Astrocyte of the spinal cord (primary cell): ENCODE data around the gene IFI27L2.
A peak's percentile ranks its signal among the peaks of the same experiment; 100 is the strongest.

Source experiments
- DNase-seq: peaks from one replicate; pipeline ENCODE4 v3.0.0; 2011; ENCODE audit warnings: low read depth, low spot score
- H3K4me3 ChIP-seq: 2 replicates; pipeline ENCODE4 v1.5.1; 2011; ENCODE audit warnings: low read depth, mild to moderate bottlenecking, low read length, moderate library complexity
- in situ Hi-C: cut with HindIII; loops from 2 replicates; pipeline ENCODE4 v1.10.0; 2017; ENCODE audit warnings: low sequenced_read_pairs
- TF ChIP-seq, protein P1 (sequence below): IDR thresholded peaks from 2 replicates; pipeline ENCODE4 v1.5.1; 2012; ENCODE audit warnings: low read depth, mild to moderate bottlenecking, low read length, inconsistent platforms

The IFI27L2 gene

DNA sequence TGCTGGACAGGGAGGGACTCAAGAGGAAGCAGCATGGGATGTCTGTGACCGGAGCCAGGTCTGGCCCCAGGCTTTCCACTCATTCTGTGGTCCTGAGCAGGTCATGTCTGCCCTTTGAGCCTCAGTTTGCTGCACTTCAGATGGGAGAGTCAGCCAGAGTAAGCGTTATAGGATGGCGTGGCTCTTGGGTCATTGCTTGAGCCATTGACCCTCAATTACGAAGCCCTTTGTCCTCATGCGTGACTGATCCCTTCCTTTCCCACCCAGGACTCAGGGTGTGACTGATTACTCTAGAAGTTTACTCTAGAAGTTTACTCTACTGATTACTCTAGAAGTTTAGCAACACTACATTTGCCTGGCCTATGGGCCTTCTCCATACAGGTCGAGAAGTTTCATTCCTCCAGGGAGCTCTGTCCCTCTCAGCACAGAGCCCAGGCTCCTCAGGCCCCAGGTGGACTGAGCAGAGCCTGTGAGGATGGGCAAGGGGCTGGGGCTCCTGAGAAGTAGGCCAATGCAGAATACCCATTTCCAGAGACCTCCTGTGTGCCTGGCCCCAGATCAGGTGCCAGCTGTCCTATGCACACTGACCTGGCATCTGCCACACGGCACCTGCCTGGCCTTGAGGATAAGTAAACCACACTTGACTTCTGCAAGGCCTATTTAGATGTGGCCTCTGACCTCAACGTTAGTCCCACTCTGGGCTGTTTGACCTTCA is 26.5 kb downstream of the IFI27L2 start:
- TF ChIP-seq, protein P1, sequence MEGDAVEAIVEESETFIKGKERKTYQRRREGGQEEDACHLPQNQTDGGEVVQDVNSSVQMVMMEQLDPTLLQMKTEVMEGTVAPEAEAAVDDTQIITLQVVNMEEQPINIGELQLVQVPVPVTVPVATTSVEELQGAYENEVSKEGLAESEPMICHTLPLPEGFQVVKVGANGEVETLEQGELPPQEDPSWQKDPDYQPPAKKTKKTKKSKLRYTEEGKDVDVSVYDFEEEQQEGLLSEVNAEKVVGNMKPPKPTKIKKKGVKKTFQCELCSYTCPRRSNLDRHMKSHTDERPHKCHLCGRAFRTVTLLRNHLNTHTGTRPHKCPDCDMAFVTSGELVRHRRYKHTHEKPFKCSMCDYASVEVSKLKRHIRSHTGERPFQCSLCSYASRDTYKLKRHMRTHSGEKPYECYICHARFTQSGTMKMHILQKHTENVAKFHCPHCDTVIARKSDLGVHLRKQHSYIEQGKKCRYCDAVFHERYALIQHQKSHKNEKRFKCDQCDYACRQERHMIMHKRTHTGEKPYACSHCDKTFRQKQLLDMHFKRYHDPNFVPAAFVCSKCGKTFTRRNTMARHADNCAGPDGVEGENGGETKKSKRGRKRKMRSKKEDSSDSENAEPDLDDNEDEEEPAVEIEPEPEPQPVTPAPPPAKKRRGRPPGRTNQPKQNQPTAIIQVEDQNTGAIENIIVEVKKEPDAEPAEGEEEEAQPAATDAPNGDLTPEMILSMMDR: no peak
- DNase-seq: no peak
- H3K4me3 ChIP-seq: no peak overlapping the region
- in situ Hi-C loops: no loop called here

DNA sequence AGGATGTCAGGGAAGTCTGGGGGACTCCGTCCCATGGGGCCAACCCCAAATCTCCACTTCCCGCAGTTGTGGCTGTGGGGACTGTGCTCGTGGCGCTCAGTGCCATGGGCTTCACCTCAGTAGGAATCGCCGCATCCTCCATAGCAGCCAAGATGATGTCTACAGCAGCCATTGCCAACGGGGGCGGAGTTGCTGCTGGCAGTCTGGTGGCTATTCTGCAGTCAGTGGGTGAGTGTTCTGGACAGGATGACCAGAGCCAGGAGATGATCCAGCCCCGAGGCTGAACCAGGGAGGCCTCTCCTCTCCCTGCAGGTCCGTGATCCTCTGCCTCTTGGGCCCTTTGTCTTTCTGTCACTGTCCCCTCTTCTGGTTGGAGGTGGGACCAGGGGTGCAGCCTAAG is 27.7 kb downstream of the IFI27L2 start:
- TF ChIP-seq, protein P1: no peak
- H3K4me3 ChIP-seq: no peak overlapping the region
- in situ Hi-C loops: no loop called here
- no peak for DNase-seq

DNA sequence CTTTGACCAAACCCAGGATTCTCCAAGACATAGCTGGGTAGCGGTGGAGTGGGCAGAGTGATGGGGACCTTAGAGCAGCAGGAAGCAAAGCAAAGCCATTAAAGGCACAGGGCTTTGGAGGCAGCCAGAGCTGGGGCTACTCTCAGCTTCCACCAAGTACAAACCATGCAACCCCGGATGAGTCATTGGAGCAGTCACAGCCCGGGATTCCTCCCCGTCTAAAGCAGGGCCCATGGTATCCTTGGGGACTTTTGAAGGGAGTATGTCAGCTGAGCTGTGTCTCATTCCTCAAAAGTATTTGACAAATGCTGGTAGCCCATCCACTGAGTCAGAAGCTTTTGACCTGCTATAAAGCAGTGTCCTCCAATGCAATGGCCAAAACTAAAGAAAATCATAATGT is 28.6 kb downstream of the IFI27L2 start:
- in situ Hi-C loops: no loop called here
- H3K4me3 ChIP-seq: no peak overlapping the region
- TF ChIP-seq, protein P1: no peak
- peak; percentile 57 for DNase-seq

DNA sequence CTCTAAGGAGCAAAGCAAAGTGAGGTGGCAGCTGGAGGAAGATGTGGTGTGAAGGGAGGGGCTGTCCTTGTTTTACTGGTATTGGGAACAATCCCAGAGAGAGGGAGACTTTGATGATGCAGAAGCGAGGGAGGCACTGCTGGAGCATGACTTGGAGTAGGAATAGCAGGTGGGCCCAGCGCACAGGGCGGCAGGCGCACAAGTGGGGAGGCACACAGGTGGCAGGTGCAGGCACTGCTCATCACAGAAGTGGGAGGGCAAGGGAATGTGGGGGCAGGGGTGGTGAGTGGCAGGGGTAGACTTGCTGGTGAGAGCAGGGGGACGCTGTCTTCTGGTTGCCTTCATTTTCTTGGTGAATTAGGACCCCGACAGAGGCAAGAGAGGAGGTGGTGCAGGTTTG is 30.4 kb downstream of the IFI27L2 start:
- TF ChIP-seq, protein P1: no peak
- DNase-seq: no peak
- in situ Hi-C loops: no loop called here

DNA sequence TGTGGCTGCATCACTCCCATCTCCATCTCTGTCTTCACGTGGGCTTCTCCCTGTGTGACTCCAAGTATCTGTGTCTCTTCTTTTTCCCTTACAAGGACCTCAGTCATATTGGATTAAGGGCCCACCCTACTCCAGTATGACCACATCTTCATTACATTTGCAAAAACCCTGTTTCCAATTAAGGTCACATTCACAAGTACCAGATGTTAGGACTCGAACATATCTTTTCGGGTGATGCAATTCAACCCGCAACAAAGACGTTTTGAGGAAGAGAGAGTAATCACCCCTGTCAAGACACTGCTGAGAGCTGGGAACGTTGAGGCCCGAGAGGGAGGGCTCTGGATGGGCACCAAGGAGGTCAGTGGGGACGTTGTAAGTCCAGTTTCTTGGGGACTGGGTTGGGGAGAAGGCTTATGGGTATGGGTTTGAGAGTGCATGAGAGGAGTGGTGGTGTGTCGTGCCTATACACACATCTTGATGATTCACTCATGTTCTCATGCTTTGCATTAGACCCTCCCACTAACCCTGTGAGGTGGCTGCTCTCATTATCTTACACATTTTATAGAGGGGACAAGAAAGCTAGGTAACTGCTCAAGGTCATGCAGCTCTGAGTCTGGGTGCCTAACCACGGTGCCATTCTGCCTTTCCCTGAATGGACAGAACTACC is 30.9 kb downstream of the IFI27L2 start:
- TF ChIP-seq, protein P1: no peak
- no peak overlapping the region for H3K4me3 ChIP-seq
- in situ Hi-C loops: no loop called here
- no peak for DNase-seq

More for the DNA sequence above, 30.4 kb downstream of the IFI27L2 start:
- H3K4me3 ChIP-seq: no peak overlapping the region

DNA sequence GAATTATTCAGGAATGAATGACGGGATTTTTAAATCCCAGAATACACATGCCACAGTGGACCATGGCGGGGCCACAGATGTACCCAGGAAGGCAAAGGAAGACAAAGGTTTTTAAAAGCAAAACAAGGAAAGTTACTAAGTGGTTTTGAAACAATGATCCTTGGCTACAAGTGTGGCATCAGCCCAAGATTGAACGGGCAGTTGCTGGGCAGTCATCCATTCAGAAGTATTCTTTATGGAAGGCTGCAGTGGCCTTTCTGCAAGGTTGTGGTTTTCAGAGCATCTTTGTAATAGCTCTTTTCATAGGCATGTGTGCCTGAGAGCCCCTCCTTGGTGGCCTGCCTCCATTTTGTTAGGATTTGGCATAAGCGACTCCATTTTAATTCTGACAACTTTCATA is 32.3 kb downstream of the IFI27L2 start:
- TF ChIP-seq, protein P1: no peak
- in situ Hi-C loops: no loop called here
- no peak for DNase-seq
- no peak overlapping the region for H3K4me3 ChIP-seq
